CD14-positive monocyte (primary cell): Measurements from ENCODE around the gene IKBKG. TPM values are rescaled to one million over a fixed set of nuclear protein-coding genes. Genes with fewer than 3 reads are reported as not detected.

Source experiments
- DNase-seq, 3 donors: peaks; one replicate each; pipeline ENCODE4 v3.0.0-alpha.2; 2011 to 2022
- H2AFZ ChIP-seq: 2 replicates; pipeline ENCODE4 v1.6.0; 2012; ENCODE audit warnings: mild to moderate bottlenecking, low read depth, low read length, inconsistent platforms; ENCODE audit not compliant: insufficient read depth, poor library complexity, severe bottlenecking
- H3K27ac ChIP-seq, 2 donors: 1 replicate in 1 of 2; 2 replicates in 1 of 2; pipeline ENCODE4 v1.5.1; 2012 to 2013; ENCODE audit warnings: low read length in 2 of 2, control low read depth in 1 of 2, inconsistent platforms in 1 of 2, low read depth in 1 of 2, mild to moderate bottlenecking in 1 of 2
- H3K27me3 ChIP-seq, 2 donors: one replicate each; pipeline versions ENCODE4 v1.6.0 to v1.6.1; 2011 to 2013; ENCODE audit warnings: low read length in 2 of 2; ENCODE audit not compliant: control insufficient read depth in 2 of 2, insufficient read depth in 2 of 2
- H3K36me3 ChIP-seq, 2 donors: replicated peaks in 1 of 2; 1 replicate in 1 of 2; 2 replicates in 1 of 2; pipeline versions ENCODE4 v1.5.1 to v1.6.1; 2012 to 2013; ENCODE audit warnings: low read length in 2 of 2, control low read depth in 1 of 2, inconsistent platforms in 1 of 2, mild to moderate bottlenecking in 1 of 2; ENCODE audit not compliant: insufficient read depth in 2 of 2, control insufficient read depth in 1 of 2
- H3K4me1 ChIP-seq, 2 donors: 1 replicate in 1 of 2; 2 replicates in 1 of 2; pipeline versions ENCODE4 v1.5.1 to v1.6.1; 2012 to 2013; ENCODE audit warnings: low read length in 2 of 2, control low read depth in 1 of 2, inconsistent platforms in 1 of 2, mild to moderate bottlenecking in 1 of 2, moderate library complexity in 1 of 2; ENCODE audit not compliant: insufficient read depth in 2 of 2, control insufficient read depth in 1 of 2
- H3K4me2 ChIP-seq: replicated peaks from 2 replicates; pipeline ENCODE3; 2012; ENCODE audit warnings: low read length, moderate library complexity, mild to moderate bottlenecking; ENCODE audit not compliant: poor library complexity, severe bottlenecking; ENCODE audit errors: extremely low read depth
- H3K4me3 ChIP-seq, 3 experiments: fragments of 200-600 bp in 1 of 3; sonication (generic) in 1 of 3; replicated peaks in 1 of 3; 1 replicate in 2 of 3; 2 replicates in 1 of 3; pipeline ENCODE4 v1.5.1; 2011 to 2013; ENCODE audit warnings: low read length in 3 of 3, mild to moderate bottlenecking in 3 of 3, control low read depth in 2 of 3, low read depth in 2 of 3, inconsistent platforms in 1 of 3, moderate library complexity in 1 of 3
- H3K79me2 ChIP-seq: 2 replicates; pipeline ENCODE4 v1.6.0; 2012; ENCODE audit warnings: mild to moderate bottlenecking, control low read depth, inconsistent platforms, low read length, moderate library complexity; ENCODE audit not compliant: insufficient read depth
- H3K9ac ChIP-seq: 2 replicates; pipeline ENCODE4 v1.6.0; 2017; ENCODE audit warnings: low read length, mild to moderate bottlenecking; ENCODE audit not compliant: insufficient read depth, poor library complexity, severe bottlenecking
- H3K9me3 ChIP-seq, 2 donors: replicated peaks in 1 of 2; 1 replicate in 1 of 2; 2 replicates in 1 of 2; pipeline versions ENCODE4 v1.5.1 to v1.6.1; 2012 to 2013; ENCODE audit warnings: low read length in 2 of 2, control low read depth in 1 of 2; ENCODE audit not compliant: control insufficient read depth in 1 of 2, insufficient read depth in 1 of 2
- H4K20me1 ChIP-seq: 2 replicates; pipeline ENCODE4 v1.6.0; 2012; ENCODE audit warnings: mild to moderate bottlenecking, low read length, control low read depth, moderate library complexity; ENCODE audit not compliant: insufficient read depth
- H3K27ac Mint-ChIP-seq, 7 donors: one replicate each; pipeline ENCODE4 v1.8.0; 2020; ENCODE audit warnings: mild to moderate bottlenecking in 7 of 7, mixed read lengths in 7 of 7, moderate library complexity in 6 of 7, inconsistent platforms in 2 of 7
- H3K27me3 Mint-ChIP-seq, 3 donors: one replicate each; pipeline ENCODE4 v1.8.0; 2021 to 2022; ENCODE audit warnings: low read depth in 3 of 3, mild to moderate bottlenecking in 3 of 3, mixed read lengths in 3 of 3, moderate library complexity in 3 of 3, inconsistent platforms in 1 of 3
- H3K36me3 Mint-ChIP-seq, 2 donors: one replicate each; pipeline ENCODE4 v1.8.0; 2020; ENCODE audit warnings: mixed read lengths in 2 of 2, inconsistent platforms in 1 of 2, mild to moderate bottlenecking in 1 of 2
- H3K4me1 Mint-ChIP-seq: one replicate; pipeline ENCODE4 v1.8.0; 2020; ENCODE audit warnings: mild to moderate bottlenecking, mixed read lengths
- H3K4me3 Mint-ChIP-seq, 2 donors: one replicate each; pipeline ENCODE4 v1.8.0; 2020; ENCODE audit warnings: mild to moderate bottlenecking in 2 of 2, mixed read lengths in 2 of 2, moderate library complexity in 1 of 2
- H3K9me3 Mint-ChIP-seq, 7 donors: one replicate each; pipeline ENCODE4 v1.8.0; 2020 to 2022; ENCODE audit warnings: mixed read lengths in 7 of 7, mild to moderate bottlenecking in 6 of 7, moderate library complexity in 6 of 7, inconsistent platforms in 2 of 7
- WGBS: methylation state at CpG from one replicate; pipeline ENCODE4 v1.1.5; 2013; ENCODE audit warnings: missing lambda C conversion rate; ENCODE audit not compliant: insufficient coverage; 5-methylcytosine and 5-hydroxymethylcytosine counted together
- intact Hi-C, 2 donors: fragments of 100-400 bp; cut with micrococcal nuclease; formaldehyde crosslinking; loops; one replicate each; pipeline versions ENCODE4 v1.15.0 to v1.15.1; 2023
- polyA plus RNA-seq, 3 donors: library from polyadenylated mRNA; depleted of rRNA in 1 of 3; unstranded in 2 of 3; stranded (reverse) in 1 of 3; fragments of 300-500 nt in 2 of 3; fragments of >200 nt in 1 of 3; fragmentation: Illumina TruSeq in 2 of 3; gene quantifications; 1 replicate in 2 of 3; 2 replicates in 1 of 3; pipeline ENCODE4 v1.2.3, GENCODE V29; 2012 to 2021
- TF ChIP-seq, protein P1 (sequence below): fragments of 200-600 bp; IDR thresholded peaks from one replicate; pipeline ENCODE4 v1.8.0; 2022; ENCODE audit warnings: antibody characterized with exemption, mild to moderate bottlenecking

The IKBKG gene
- polyA plus RNA-seq, 3 donors, result 31.3 to 60.8 (median 33.7) TPM

DNA sequence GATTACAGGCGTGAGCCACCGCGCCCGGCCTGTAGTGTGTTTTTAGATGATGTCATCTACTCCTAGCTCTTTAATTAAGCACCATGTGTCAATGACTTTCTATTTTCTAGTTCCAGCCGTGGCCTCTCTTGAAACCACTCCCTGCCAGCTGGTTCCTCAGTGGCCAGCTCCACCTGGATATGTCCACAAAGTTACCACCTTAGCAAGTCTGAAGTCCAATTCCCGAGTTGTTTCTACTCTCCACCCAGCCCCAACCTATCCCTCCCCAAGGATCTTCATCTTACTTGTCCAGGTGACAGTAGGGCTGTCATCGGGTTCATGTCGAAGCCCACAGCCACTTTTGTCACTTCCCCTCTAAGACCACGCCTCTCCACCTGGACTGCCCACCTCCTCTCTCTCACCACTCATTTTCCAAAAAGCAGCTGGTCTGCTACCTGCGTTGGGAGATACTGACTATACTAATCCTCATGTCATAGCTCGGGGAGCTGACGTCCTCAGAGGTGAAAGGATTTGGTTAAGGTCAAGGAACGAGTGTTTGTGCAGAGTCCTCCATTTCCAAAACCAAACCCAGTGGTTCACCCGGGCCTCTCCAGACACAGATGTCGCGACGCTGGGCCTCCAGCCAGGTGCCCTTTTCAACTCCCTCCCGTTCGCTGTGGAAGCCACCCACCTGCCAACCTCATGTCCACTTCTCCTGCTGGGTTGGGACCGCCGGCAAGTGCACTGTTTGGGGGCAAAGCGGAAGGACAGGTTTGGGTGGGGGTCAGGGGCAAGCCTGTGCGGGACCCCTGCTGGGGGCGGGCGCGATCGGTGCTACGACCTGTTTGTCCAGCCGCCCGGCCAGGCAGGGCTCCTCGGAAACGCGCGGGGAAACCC lies 32.1 kb upstream of the IKBKG start:
- no peaks in the 10 kb centered on the region for H3K36me3 ChIP-seq
- intact Hi-C loops, result loop anchor here in 1 of 2 donors (5.0 kb wide), 1 partner anchor 108 kb away; the partner anchor contains the start of gene DNASE1L1
- peaks cover 11% of the 10 kb centered on the region for H3K4me1 Mint-ChIP-seq

More for the DNA sequence above, 32.1 kb upstream of the IKBKG start:
- Mint-ChIP-seq H3K4me3 (peak overlapping the region; percentile 81 to 88), H3K27ac (peak overlapping the region; percentile 75 to 89 (median 88)), H3K27me3 (peaks cover 0 to 8% (median 0%) of the 10 kb centered on the region in 3 donors), H3K36me3 (peaks cover 8% of the 10 kb centered on the region in 2 donors), H3K9me3 (peaks cover 0 to 26% (median 7%) of the 10 kb centered on the region in 7 donors)
- peaks cover 0 to 10% of the 10 kb centered on the region in 2 donors for H3K9me3 ChIP-seq
- peaks cover 3% of the 10 kb centered on the region for H3K79me2 ChIP-seq
- peak overlapping the region; percentile 75 for H3K4me2 ChIP-seq
- H4K20me1 ChIP-seq, result no peaks in the 10 kb centered on the region
- no peak for DNase-seq
- peaks cover 13 to 14% of the 10 kb centered on the region in 2 donors for H3K4me1 ChIP-seq
- WGBS, result 5% methylated on average over 12 of the region's 34 CpGs
- peak overlapping the region; percentile 61 for H2AFZ ChIP-seq
- H3K27ac ChIP-seq, result peak overlapping the region; percentile 67 to 77
- H3K9ac ChIP-seq, result peak overlapping the region; percentile 80
- TF ChIP-seq, protein P1, sequence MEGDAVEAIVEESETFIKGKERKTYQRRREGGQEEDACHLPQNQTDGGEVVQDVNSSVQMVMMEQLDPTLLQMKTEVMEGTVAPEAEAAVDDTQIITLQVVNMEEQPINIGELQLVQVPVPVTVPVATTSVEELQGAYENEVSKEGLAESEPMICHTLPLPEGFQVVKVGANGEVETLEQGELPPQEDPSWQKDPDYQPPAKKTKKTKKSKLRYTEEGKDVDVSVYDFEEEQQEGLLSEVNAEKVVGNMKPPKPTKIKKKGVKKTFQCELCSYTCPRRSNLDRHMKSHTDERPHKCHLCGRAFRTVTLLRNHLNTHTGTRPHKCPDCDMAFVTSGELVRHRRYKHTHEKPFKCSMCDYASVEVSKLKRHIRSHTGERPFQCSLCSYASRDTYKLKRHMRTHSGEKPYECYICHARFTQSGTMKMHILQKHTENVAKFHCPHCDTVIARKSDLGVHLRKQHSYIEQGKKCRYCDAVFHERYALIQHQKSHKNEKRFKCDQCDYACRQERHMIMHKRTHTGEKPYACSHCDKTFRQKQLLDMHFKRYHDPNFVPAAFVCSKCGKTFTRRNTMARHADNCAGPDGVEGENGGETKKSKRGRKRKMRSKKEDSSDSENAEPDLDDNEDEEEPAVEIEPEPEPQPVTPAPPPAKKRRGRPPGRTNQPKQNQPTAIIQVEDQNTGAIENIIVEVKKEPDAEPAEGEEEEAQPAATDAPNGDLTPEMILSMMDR, result no peak
- no peaks in the 10 kb centered on the region for H3K27me3 ChIP-seq
- peak overlapping the region; percentile 61 to 81 (median 65) for H3K4me3 ChIP-seq
